Activated B cell treated with CpG ODN at 0.5 μM for 24 hours (primary cell): ENCODE results near the gene C17orf67. TPM values are rescaled to one million over a fixed set of nuclear protein-coding genes. Genes with fewer than 3 reads are reported as not detected.
A peak's percentile ranks its signal among the peaks of the same experiment; 100 is the strongest.

ENCODE experiments used
- ATAC-seq: fragments of 200-7000 bp; cut with Tn5 transposase; one replicate; pipeline ENCODE4 v1.10.0; 2021; ENCODE audit warnings: low read depth, mild to moderate bottlenecking, moderate library complexity
- CTCF ChIA-PET: fragments of 350-600 bp; sonication (Branson Sonifier 250); formaldehyde crosslinking; loops from one replicate; lab custom pipeline; 2021; ENCODE audit warnings: antibody characterized with exemption; lab: Charles Lee
- POLR2A ChIA-PET: fragments of 350-600 bp; sonication (Branson Sonifier 250); formaldehyde crosslinking; loops from one replicate; lab custom pipeline; 2021; ENCODE audit warnings: antibody characterized with exemption; lab: Charles Lee
- DNase-seq: peaks from one replicate; pipeline ENCODE4 v3.0.0; 2022
- H3K27ac Mint-ChIP-seq: one replicate; pipeline ENCODE4 v1.8.0; 2020; ENCODE audit warnings: mixed read lengths
- H3K27me3 Mint-ChIP-seq: one replicate; pipeline ENCODE4 v1.8.0; 2021; ENCODE audit warnings: mixed read lengths
- H3K36me3 Mint-ChIP-seq: one replicate; pipeline ENCODE4 v1.8.0; 2021; ENCODE audit warnings: low read depth, mixed read lengths
- H3K4me1 Mint-ChIP-seq: one replicate; pipeline ENCODE4 v1.8.0; 2021; ENCODE audit warnings: mixed read lengths
- H3K4me3 Mint-ChIP-seq: one replicate; pipeline ENCODE4 v1.8.0; 2020; ENCODE audit warnings: mild to moderate bottlenecking, mixed read lengths
- H3K9me3 Mint-ChIP-seq: one replicate; pipeline ENCODE4 v1.8.0; 2020; ENCODE audit warnings: mixed read lengths
- CTCF ChIP-seq: fragments of 200-600 bp; IDR thresholded peaks from one replicate; pipeline ENCODE4 v1.8.0; 2022; ENCODE audit warnings: antibody characterized with exemption, mild to moderate bottlenecking
- intact Hi-C: fragments of 100-400 bp; cut with micrococcal nuclease; formaldehyde crosslinking; loops from one replicate; pipeline ENCODE4 v1.15.1; 2024
- total RNA-seq: library from RNA; stranded (reverse); gene quantifications from 2 replicates; pipeline ENCODE4 v1.2.3, GENCODE V29; 2022

Gene C17orf67
- total RNA-seq, 1 donor from 2014 or later: 4.0 TPM

- no peaks in the 10 kb centered on the region for H3K36me3 Mint-ChIP-seq
- DNase-seq: no peak
- H3K4me3 Mint-ChIP-seq: no peak overlapping the region
- no peak overlapping the region for H3K27ac Mint-ChIP-seq
- no peak for ATAC-seq
- H3K4me1 Mint-ChIP-seq: peaks cover 15% of the 10 kb centered on the region
- CTCF ChIA-PET: interaction anchor here (3.4 kb wide), 1 partner anchor 190 kb away, joined by 19 read pairs; the partner anchor contains the start of gene NOG
- TF ChIP-seq CTCF: no peak
- intact Hi-C loops: loop anchor here (2.0 kb wide), 1 partner anchor 51 kb away; the partner anchor contains the start of gene C17orf67
- POLR2A ChIA-PET: no interaction called here
- H3K27me3 Mint-ChIP-seq: peaks cover 27% of the 10 kb centered on the region
- H3K9me3 Mint-ChIP-seq: no peaks in the 10 kb centered on the region
Observed at GRCh38 chr17:56781906-56782305, 51.8 kb downstream of the C17orf67 start.

- Mint-ChIP-seq H3K9me3 (no peaks in the 10 kb centered on the region), H3K4me1 (peaks cover 10% of the 10 kb centered on the region), H3K36me3 (no peaks in the 10 kb centered on the region), H3K27ac (peak overlapping the region; percentile 3), H3K4me3 (peak overlapping the region; percentile 85), H3K27me3 (peaks cover 34% of the 10 kb centered on the region)
- ChIA-PET CTCF (interaction anchor here (0.6 to 3.4 kb wide), 16 partner anchors 9 to 188 kb away, joined by 3 to 19 read pairs (median 3); partner anchors contain the start of gene NOG), POLR2A (interaction anchor here (0.6 kb wide), 1 partner anchor 198 kb away, joined by 4 read pairs; the partner anchor contains the start of gene SCPEP1)
- intact Hi-C loops: loop anchor here (1.0 to 2.0 kb wide), 3 partner anchors 53 to 188 kb away; partner anchors contain the start of gene C17orf67
- DNase-seq (peak; percentile 80), ATAC-seq (peak; percentile 99)
- TF ChIP-seq CTCF: peak; percentile 99
Observed at GRCh38 chr17:56779898-56780777, 53.6 kb downstream of the C17orf67 start.

GRCh38 chr17:56779322-56779721 is 54.4 kb downstream of the C17orf67 start:
- CTCF ChIA-PET: interaction anchor here (0.8 to 3.4 kb wide), 9 partner anchors 9 to 187 kb away, joined by 3 to 19 read pairs (median 3); partner anchors contain the start of gene NOG
- Mint-ChIP-seq H3K36me3 (no peaks in the 10 kb centered on the region), H3K27me3 (peaks cover 34% of the 10 kb centered on the region), H3K4me1 (peaks cover 10% of the 10 kb centered on the region), H3K9me3 (no peaks in the 10 kb centered on the region), H3K27ac (no peak overlapping the region), H3K4me3 (peak overlapping the region; percentile 85)
- POLR2A ChIA-PET: interaction anchor here (0.5 kb wide), 1 partner anchor 184 kb away, joined by 3 read pairs; no protein-coding TSS in a partner anchor
- ATAC-seq: no peak
- intact Hi-C loops: no loop called here
- no peak for TF ChIP-seq CTCF
- no peak for DNase-seq

- TF ChIP-seq CTCF: no peak
- Mint-ChIP-seq H3K36me3 (no peaks in the 10 kb centered on the region), H3K4me3 (no peak overlapping the region), H3K9me3 (no peaks in the 10 kb centered on the region), H3K4me1 (peaks cover 10% of the 10 kb centered on the region), H3K27me3 (peaks cover 34% of the 10 kb centered on the region), H3K27ac (no peak overlapping the region)
- CTCF ChIA-PET: interaction anchor here (1.2 to 3.4 kb wide), 3 partner anchors 41 to 187 kb away, joined by 3 to 19 read pairs (median 3); partner anchors contain the start of gene NOG
- no peak for ATAC-seq
- no peak for DNase-seq
- intact Hi-C loops: no loop called here
- POLR2A ChIA-PET: interaction anchor here (0.5 kb wide), 1 partner anchor 184 kb away, joined by 3 read pairs; no protein-coding TSS in a partner anchor
Observed at GRCh38 chr17:56778898-56779297, 54.8 kb downstream of the C17orf67 start.

- ATAC-seq (no peak), DNase-seq (no peak)
- CTCF ChIA-PET: no interaction called here
- Mint-ChIP-seq H3K27me3 (peaks cover 34% of the 10 kb centered on the region), H3K9me3 (no peaks in the 10 kb centered on the region), H3K36me3 (no peaks in the 10 kb centered on the region), H3K27ac (no peak overlapping the region), H3K4me1 (peaks cover 10% of the 10 kb centered on the region), H3K4me3 (no peak overlapping the region)
- intact Hi-C loops: no loop called here
- POLR2A ChIA-PET: no interaction called here
- TF ChIP-seq CTCF: no peak
Observed at GRCh38 chr17:56777859-56778258, 55.9 kb downstream of the C17orf67 start.
